ENCODE results near the gene CD55.

CD55 gene

GRCh38 chr1:207331354-207332313 is 10.2 kb downstream of the CD55 start:
- DNase-seq: no peak

- DNase-seq: no peak
Observed at GRCh38 chr1:207333009-207333600, 11.6 kb downstream of the CD55 start.

GRCh38 chr1:207333620-207334019 is 12.1 kb downstream of the CD55 start:
- no peak for DNase-seq

- DNase-seq: no peak
Observed at GRCh38 chr1:207334337-207334736, 12.9 kb downstream of the CD55 start.

- DNase-seq: no peak
Observed at GRCh38 chr1:207335138-207335537, 13.7 kb downstream of the CD55 start.

- DNase-seq: no peak
Observed at GRCh38 chr1:207335695-207336363, 14.4 kb downstream of the CD55 start.

GRCh38 chr1:207336559-207337467 is 15.3 kb downstream of the CD55 start:
- DNase-seq: no peak

- DNase-seq: no peak
Observed at GRCh38 chr1:207342332-207342731, 20.9 kb downstream of the CD55 start.

GRCh38 chr1:207343675-207344074 is 22.2 kb downstream of the CD55 start:
- DNase-seq: no peak

GRCh38 chr1:207344221-207344620 is 22.7 kb downstream of the CD55 start:
- DNase-seq: no peak

- no peak for DNase-seq
Observed at GRCh38 chr1:207345644-207346477, 24.4 kb downstream of the CD55 start.

- DNase-seq: no peak
Observed at GRCh38 chr1:207346513-207346912, 25.0 kb downstream of the CD55 start.

- no peak for DNase-seq
Observed at GRCh38 chr1:207349979-207350378, 28.5 kb downstream of the CD55 start.

GRCh38 chr1:207352554-207352953 is 31.1 kb downstream of the CD55 start:
- DNase-seq: no peak

GRCh38 chr1:207355060-207355459 is 33.6 kb downstream of the CD55 start:
- DNase-seq: no peak

GRCh38 chr1:207355513-207356295 is 34.2 kb downstream of the CD55 start:
- no peak for DNase-seq

- no peak for DNase-seq
Observed at GRCh38 chr1:207361029-207361428, 39.6 kb downstream of the CD55 start.

GRCh38 chr1:207361889-207362288 is 40.4 kb downstream of the CD55 start:
- no peak for DNase-seq

- no peak for DNase-seq
Observed at GRCh38 chr1:207362962-207363860, 41.7 kb downstream of the CD55 start.

GRCh38 chr1:207363871-207364270 is 42.4 kb downstream of the CD55 start:
- DNase-seq: no peak
